ENCODE data around the gene GLT1D1.

The GLT1D1 gene

DNA sequence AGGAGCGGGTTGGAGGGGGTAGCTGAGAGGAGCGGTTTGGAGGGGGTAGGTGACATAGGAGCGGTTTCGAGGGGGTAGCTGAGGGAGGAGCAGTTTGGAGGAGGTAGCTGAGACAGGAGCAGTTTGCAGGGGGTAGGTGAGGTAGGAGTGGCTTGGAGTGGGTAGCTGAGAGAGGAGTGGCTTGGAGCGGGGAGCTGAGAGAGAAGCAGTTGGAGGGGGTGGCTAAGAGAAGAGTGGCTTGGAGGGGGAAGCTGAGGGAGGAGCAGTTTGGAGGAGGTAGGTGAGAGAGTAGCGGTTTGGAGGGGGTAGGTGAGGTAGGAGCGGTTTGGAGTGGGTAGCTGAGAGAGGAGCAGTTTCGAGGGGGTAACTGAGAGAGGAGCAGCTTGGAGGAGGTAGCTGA, 152.1 kb downstream of the GLT1D1 start:
- DNase-seq (ENCODE audit: low spot score), result no peak

DNA sequence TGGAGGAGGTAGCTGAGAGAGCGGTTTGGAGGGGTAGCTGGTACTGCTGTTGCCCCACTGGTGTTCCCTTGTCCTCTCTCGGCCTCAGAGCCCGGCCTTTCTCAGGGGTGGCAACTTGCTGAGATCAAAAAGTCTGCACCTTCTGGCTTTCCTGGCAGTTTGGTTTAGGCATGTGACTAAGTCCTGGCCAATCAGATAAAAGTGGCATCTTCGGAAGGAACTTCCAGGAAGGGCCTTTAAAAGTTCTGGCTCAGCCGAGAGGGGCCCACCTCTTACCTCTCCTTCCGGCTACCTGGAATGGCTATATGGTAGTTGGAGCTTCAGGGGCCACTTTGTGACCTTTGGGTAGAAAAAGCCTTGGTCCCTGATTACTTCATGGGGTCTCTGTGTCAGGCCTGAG, 152.6 kb downstream of the GLT1D1 start:
- no peak for DNase-seq (ENCODE audit: low spot score)

DNA sequence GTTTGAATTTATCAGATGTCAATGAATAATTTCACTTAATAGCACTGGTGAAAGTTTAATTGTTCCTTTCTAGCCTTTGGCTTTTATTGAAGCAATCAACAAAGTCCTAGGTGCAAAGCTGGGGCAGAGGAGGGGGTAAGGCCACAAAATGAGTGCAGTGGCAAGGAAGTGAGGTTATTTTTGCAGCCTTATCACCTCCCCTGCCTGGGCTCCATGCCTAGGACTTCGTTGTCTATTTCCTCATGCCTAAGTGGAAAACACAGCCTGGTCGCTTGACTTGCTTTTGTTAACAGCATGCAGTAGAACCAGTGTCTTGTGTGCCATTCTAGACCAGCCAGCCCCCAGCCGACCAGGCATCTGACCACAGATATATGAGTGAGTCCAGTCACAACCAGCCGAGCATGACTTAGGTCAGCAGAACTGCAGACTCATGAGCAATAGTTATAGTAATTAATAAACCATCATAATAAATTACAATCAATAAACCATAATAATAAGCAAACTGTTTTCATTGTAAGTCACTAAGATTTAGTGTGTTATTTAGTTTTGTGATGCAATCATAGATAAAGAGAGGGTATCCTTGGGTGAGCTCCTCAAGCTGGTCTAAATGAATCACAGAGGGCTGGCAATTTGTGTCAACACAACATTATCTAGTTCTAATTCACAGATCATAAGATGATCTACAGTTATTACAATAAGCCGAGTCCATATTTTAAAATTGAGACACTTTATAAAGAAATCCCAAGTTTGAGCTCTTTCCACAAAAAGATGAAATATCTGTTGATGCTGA, 156.8 kb downstream of the GLT1D1 start:
- DNase-seq (ENCODE audit: low spot score), result no peak

DNA sequence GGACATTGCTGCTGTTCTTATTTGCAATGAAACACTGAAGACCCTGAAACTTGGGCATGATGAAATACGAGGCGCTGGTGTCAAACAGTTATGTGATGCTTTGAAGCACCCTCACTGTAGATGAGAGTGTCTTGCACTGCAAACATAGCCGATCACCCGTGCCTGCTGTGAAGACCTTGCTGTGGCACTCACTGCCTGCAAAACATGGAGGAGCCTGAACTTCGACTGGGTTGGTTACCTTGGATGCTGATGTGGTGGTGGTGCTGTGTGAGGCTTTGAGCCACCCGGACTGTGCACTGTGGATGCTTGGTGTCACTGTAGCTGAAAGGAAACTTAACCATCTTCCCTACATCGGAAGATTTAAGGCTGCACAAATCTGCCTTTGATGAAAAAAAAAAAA, 162.9 kb downstream of the GLT1D1 start:
- no peak for DNase-seq (ENCODE audit: low spot score)

DNA sequence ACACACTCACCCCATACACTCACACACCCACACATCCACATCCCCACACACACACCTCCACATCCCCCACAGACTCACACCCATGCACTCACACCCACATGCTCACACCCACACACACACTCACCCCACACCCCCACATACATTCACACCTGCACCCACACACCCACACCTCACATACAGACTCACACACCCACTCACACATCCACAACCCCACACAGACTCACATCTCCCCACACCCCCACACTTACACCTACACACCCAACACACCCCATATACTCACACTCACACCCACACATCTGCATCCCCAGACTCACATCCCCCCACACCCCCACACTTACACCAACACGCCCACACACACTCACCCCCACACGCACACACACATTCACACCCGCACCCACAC, 171.8 kb downstream of the GLT1D1 start:
- no peak for DNase-seq (ENCODE audit: low spot score)

DNA sequence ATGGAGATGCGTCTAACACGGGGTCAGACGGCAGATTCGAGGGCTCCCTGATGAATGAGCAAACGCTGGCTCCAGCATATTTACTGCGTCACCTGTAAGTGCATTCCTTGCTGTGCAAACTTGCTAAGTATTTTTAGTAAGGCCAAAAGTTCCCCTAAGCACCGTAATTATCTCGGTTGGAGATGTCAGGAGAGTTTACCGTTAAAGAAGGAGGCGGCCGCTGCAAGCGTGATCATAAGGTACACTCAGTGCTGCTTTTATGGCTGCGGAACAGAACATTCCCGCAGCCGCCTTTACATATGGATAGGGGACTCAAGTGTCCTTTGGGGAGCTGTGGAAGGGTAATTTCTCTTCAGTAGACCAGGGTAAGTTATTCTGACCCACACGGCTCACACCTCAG, 175.6 kb downstream of the GLT1D1 start:
- no peak for DNase-seq (ENCODE audit: low spot score)
